GDM1 (cell line): ENCODE results near the gene DCTN5.
"Not testable (repeated sequence)": the region's sequence is repeated elsewhere in the genome, so short reads cannot be mapped to it uniquely, and the experiment has no call there.

Experiments used
- DNase-seq: peaks from one replicate; lab custom pipeline; 2025; lab: John Stamatoyannopoulos, UW

DCTN5 gene

GRCh38 chr16:23694265-23694643 is 53.0 kb downstream of the DCTN5 start:
- no peak for DNase-seq

GRCh38 chr16:23694644-23695373 is 53.5 kb downstream of the DCTN5 start:
- DNase-seq: no peak

GRCh38 chr16:23695756-23696155 is 54.5 kb downstream of the DCTN5 start:
- DNase-seq: no peak

GRCh38 chr16:23699100-23699499 is 57.8 kb downstream of the DCTN5 start:
- no peak for DNase-seq

GRCh38 chr16:23700093-23700492 is 58.8 kb downstream of the DCTN5 start:
- no peak for DNase-seq

- no peak for DNase-seq
Measured at GRCh38 chr16:23700509-23700908, 59.2 kb downstream of the DCTN5 start.

- DNase-seq: no peak
Measured at GRCh38 chr16:23701045-23701444, 59.8 kb downstream of the DCTN5 start.

- DNase-seq: no peak
Measured at GRCh38 chr16:23702951-23703350, 61.7 kb downstream of the DCTN5 start.

- DNase-seq: no peak
Measured at GRCh38 chr16:23704772-23705516, 63.7 kb downstream of the DCTN5 start.

GRCh38 chr16:23705517-23705902 is 64.2 kb downstream of the DCTN5 start:
- no peak for DNase-seq

- DNase-seq: no peak
Measured at GRCh38 chr16:23706439-23706838, 65.2 kb downstream of the DCTN5 start.

- no peak for DNase-seq
Measured at GRCh38 chr16:23709536-23709935, 68.3 kb downstream of the DCTN5 start.

- no peak for DNase-seq
Measured at GRCh38 chr16:23710008-23710407, 68.7 kb downstream of the DCTN5 start.

- DNase-seq: no peak
Measured at GRCh38 chr16:23710504-23710903, 69.2 kb downstream of the DCTN5 start.

- no peak for DNase-seq
Measured at GRCh38 chr16:23711785-23712184, 70.5 kb downstream of the DCTN5 start.

- DNase-seq: no peak
Measured at GRCh38 chr16:23712976-23713375, 71.7 kb downstream of the DCTN5 start, which contains the start of gene ERN2. TSS of gene ERN2 (minus strand) at chr16:23713222. CDS start at chr16:23713187, 35 bp downstream.

- no peak for DNase-seq
Measured at GRCh38 chr16:23716484-23716883, 75.2 kb downstream of the DCTN5 start.

- DNase-seq: not testable (repeated sequence)
Measured at GRCh38 chr16:23722613-23723240, 81.5 kb downstream of the DCTN5 start.

GRCh38 chr16:23724096-23724784 is 83.0 kb downstream of the DCTN5 start:
- DNase-seq: no peak

- DNase-seq: no peak
Measured at GRCh38 chr16:23724785-23725131, 83.5 kb downstream of the DCTN5 start.

GRCh38 chr16:23726710-23727109 is 85.4 kb downstream of the DCTN5 start:
- no peak for DNase-seq
